ENCODE results near the gene SETD3. TPM values are rescaled to one million over a fixed set of nuclear protein-coding genes. Genes with fewer than 3 reads are reported as not detected.

SETD3 gene
- 59.4 and 67.5 TPM in 2 replicates for total RNA-seq
- 60.1 and 71.4 TPM in 2 replicates for polyA plus RNA-seq

- Histone ChIP-seq H3K4me1 (ENCODE audit: low read depth) (peaks cover 20% of the 10 kb centered on the region), H3K27me3 (no peaks in the 10 kb centered on the region), H3K9me3 (ENCODE audit: low read depth) (no peaks in the 10 kb centered on the region), H3K27ac (peak within 1 kb of the TSS; percentile 97), H3K4me3 (peak within 1 kb of the TSS; percentile 80), H3K36me3 (no peaks in the 10 kb centered on the region)
- peak; percentile 67 to 78 for DNase-seq (ENCODE audit: low read depth in 1 of 2, low spot score in 1 of 2)
- TF ChIP-seq, protein P1, sequence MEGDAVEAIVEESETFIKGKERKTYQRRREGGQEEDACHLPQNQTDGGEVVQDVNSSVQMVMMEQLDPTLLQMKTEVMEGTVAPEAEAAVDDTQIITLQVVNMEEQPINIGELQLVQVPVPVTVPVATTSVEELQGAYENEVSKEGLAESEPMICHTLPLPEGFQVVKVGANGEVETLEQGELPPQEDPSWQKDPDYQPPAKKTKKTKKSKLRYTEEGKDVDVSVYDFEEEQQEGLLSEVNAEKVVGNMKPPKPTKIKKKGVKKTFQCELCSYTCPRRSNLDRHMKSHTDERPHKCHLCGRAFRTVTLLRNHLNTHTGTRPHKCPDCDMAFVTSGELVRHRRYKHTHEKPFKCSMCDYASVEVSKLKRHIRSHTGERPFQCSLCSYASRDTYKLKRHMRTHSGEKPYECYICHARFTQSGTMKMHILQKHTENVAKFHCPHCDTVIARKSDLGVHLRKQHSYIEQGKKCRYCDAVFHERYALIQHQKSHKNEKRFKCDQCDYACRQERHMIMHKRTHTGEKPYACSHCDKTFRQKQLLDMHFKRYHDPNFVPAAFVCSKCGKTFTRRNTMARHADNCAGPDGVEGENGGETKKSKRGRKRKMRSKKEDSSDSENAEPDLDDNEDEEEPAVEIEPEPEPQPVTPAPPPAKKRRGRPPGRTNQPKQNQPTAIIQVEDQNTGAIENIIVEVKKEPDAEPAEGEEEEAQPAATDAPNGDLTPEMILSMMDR (IDR thresholded peaks at IDR 0.05; ENCODE audit: low read depth, low read length) = no peak
Measured at GRCh38 chr14:99479906-99480869, at the start of gene SETD3. Gene SETD3 (minus strand): TSS chr14:99480859. CDS start chr14:99465805, 15,054 bp downstream.

DNA sequence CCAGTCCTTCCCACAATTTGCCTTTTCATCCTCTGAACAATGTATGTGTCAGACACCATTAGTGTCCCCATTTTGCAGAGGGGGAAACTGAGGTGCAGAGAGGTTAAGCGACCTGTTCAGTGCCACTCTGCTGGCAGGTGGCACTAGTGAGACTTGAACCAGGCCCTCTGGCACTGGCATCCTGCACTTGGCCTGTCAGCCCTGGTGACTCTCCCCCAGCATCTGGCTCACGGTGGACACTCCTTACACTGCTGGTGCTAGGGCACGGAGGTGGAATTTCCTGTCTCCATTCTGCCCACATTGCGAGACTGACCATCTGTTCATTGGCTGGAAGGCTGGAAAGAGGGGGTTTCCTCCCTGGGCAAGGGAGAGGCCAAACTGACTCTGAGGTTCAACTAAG lies 49.2 kb upstream of the SETD3 start:
- H3K27me3 ChIP-seq = no peaks in the 10 kb centered on the region
- no peaks in the 10 kb centered on the region for H3K36me3 ChIP-seq
- no peak overlapping the region for H3K4me3 ChIP-seq
- peak in 1 of 2 donors; percentile 13 for DNase-seq (ENCODE audit: low read depth in 1 of 2, low spot score in 1 of 2)
- H3K4me1 ChIP-seq (ENCODE audit: low read depth) = peaks cover 3% of the 10 kb centered on the region
- TF ChIP-seq, protein P1 (IDR thresholded peaks at IDR 0.05; ENCODE audit: low read depth, low read length) = no peak
- no peak overlapping the region for H3K27ac ChIP-seq
- no peaks in the 10 kb centered on the region for H3K9me3 ChIP-seq (ENCODE audit: low read depth)

- Histone ChIP-seq H3K27ac (no peak overlapping the region), H3K9me3 (ENCODE audit: low read depth) (no peaks in the 10 kb centered on the region), H3K4me1 (ENCODE audit: low read depth) (peaks cover 12% of the 10 kb centered on the region), H3K4me3 (no peak overlapping the region), H3K36me3 (no peaks in the 10 kb centered on the region), H3K27me3 (no peaks in the 10 kb centered on the region)
- no peak for DNase-seq (ENCODE audit: low read depth in 1 of 2, low spot score in 1 of 2)
- TF ChIP-seq, protein P1 (IDR thresholded peaks at IDR 0.05; ENCODE audit: low read depth, low read length) = no peak
Measured at GRCh38 chr14:99527427-99528076, 46.9 kb upstream of the SETD3 start.

DNA sequence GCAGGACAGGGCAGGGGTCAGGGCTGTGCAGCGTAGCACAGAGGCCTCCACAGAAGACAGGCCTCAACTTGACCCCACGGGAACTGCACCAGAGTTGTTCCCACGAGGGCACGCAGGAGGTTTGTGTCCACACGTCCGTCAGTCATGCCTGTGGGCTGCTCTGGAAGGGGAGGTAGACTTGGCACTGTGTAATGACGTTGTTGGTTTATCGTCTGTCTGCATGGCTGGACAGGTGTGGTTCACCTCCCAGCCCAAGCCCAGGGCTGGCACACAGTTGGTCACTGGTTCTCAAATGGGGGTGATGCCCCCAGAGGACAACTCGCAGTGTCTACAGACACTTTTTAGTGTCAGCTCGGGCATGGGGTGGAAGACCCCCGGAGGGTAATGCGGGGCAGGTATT lies 46.4 kb upstream of the SETD3 start:
- Histone ChIP-seq H3K4me3 (no peak overlapping the region), H3K27ac (no peak overlapping the region), H3K4me1 (ENCODE audit: low read depth) (peaks cover 14% of the 10 kb centered on the region), H3K36me3 (no peaks in the 10 kb centered on the region), H3K9me3 (ENCODE audit: low read depth) (no peaks in the 10 kb centered on the region), H3K27me3 (no peaks in the 10 kb centered on the region)
- TF ChIP-seq, protein P1 (IDR thresholded peaks at IDR 0.05; ENCODE audit: low read depth, low read length) = no peak
- no peak for DNase-seq (ENCODE audit: low read depth in 1 of 2, low spot score in 1 of 2)

- Histone ChIP-seq H3K36me3 (no peaks in the 10 kb centered on the region), H3K4me3 (no peak overlapping the region), H3K27ac (no peak overlapping the region), H3K9me3 (ENCODE audit: low read depth) (no peaks in the 10 kb centered on the region), H3K4me1 (ENCODE audit: low read depth) (peaks cover 14% of the 10 kb centered on the region), H3K27me3 (no peaks in the 10 kb centered on the region)
- TF ChIP-seq, protein P1 (IDR thresholded peaks at IDR 0.05; ENCODE audit: low read depth, low read length) = no peak
- DNase-seq (ENCODE audit: low read depth in 1 of 2, low spot score in 1 of 2) = no peak
Measured at GRCh38 chr14:99525699-99526080, 45.0 kb upstream of the SETD3 start.

Data from cardiac muscle cell (in vitro differentiated cells and primary cell).